T-helper 17 cell (primary cell): ENCODE results near the gene TIRAP. TPM values are rescaled to one million over a fixed set of nuclear protein-coding genes. Genes with fewer than 3 reads are reported as not detected.
A peak's percentile ranks its signal among the peaks of the same experiment; 100 is the strongest.

ENCODE experiments used
- ATAC-seq: fragments of 150-1000 bp; cut with Tn5 transposase; 2 replicates; pipeline ENCODE4 v1.10.0; 2021; ENCODE audit warnings: mild to moderate bottlenecking, moderate library complexity
- DNase-seq, 3 donors: peaks; one replicate each; pipeline versions ENCODE4 v3.0.0 to v3.0.0-alpha.2; 2020 to 2021
- H3K9me3 ChIP-seq: one replicate; pipeline ENCODE4 v1.7.0; 2013; ENCODE audit warnings: low read length, mild to moderate bottlenecking; ENCODE audit not compliant: control insufficient read depth, poor library complexity, severe bottlenecking
- H3K27ac Mint-ChIP-seq: one replicate; pipeline ENCODE4 v1.8.0; 2022; ENCODE audit warnings: mild to moderate bottlenecking, moderate library complexity, mixed read lengths
- H3K27me3 Mint-ChIP-seq: one replicate; pipeline ENCODE4 v1.8.0; 2022; ENCODE audit warnings: mixed read lengths
- H3K36me3 Mint-ChIP-seq: one replicate; pipeline ENCODE4 v1.8.0; 2022; ENCODE audit warnings: low read depth, mixed read lengths
- H3K4me1 Mint-ChIP-seq: one replicate; pipeline ENCODE4 v1.8.0; 2022; ENCODE audit warnings: mild to moderate bottlenecking, mixed read lengths
- H3K4me3 Mint-ChIP-seq: one replicate; pipeline ENCODE4 v1.8.0; 2022; ENCODE audit warnings: mild to moderate bottlenecking, moderate library complexity, mixed read lengths
- total RNA-seq, 4 donors: library from RNA in 2 of 4; stranded (reverse) in 2 of 4; gene quantifications; one replicate each; pipeline ENCODE4 v1.2.3 and lab custom pipeline; 2022 to 2026

The TIRAP gene
- total RNA-seq, 2 donors from 2014 or later = 13.1 to 14.1 TPM

GRCh38 chr11:126268708-126269579, 13.9 kb upstream of the TIRAP start, which contains the start of the genes FOXRED1 and SRPRA:
Gene FOXRED1 (plus strand): TSS chr11:126269154. CDS start chr11:126269207, 53 bp downstream.
Gene SRPRA (minus strand): TSS chr11:126268895. CDS start chr11:126268804, 91 bp downstream.
- Mint-ChIP-seq H3K4me1 (peaks cover 34% of the 10 kb centered on the region), H3K36me3 (peaks cover 3% of the 10 kb centered on the region), H3K4me3 (peak within 1 kb of the TSS; percentile 96), H3K27me3 (no peaks in the 10 kb centered on the region), H3K27ac (peak within 1 kb of the TSS; percentile 100)
- H3K9me3 ChIP-seq = no peaks in the 10 kb centered on the region
- ATAC-seq (peak; percentile 98), DNase-seq (peak; percentile 99 to 100 (median 99))

GRCh38 chr11:126277322-126277721, 5.6 kb upstream of the TIRAP start:
- Mint-ChIP-seq H3K27ac (no peak overlapping the region), H3K4me1 (peaks cover 27% of the 10 kb centered on the region), H3K4me3 (no peak overlapping the region), H3K36me3 (peaks cover 4% of the 10 kb centered on the region), H3K27me3 (no peaks in the 10 kb centered on the region)
- ATAC-seq = no peak
- no peaks in the 10 kb centered on the region for H3K9me3 ChIP-seq
- DNase-seq = no peak

GRCh38 chr11:126277780-126278179, 5.1 kb upstream of the TIRAP start:
- ATAC-seq (no peak), DNase-seq (no peak)
- no peaks in the 10 kb centered on the region for H3K9me3 ChIP-seq
- peaks cover 30% of the 10 kb centered on the region for H3K4me1 Mint-ChIP-seq
- H3K4me3 Mint-ChIP-seq = no peak overlapping the region
- peaks cover 4% of the 10 kb centered on the region for H3K36me3 Mint-ChIP-seq
- no peak overlapping the region for H3K27ac Mint-ChIP-seq
- H3K27me3 Mint-ChIP-seq = no peaks in the 10 kb centered on the region

DNA sequence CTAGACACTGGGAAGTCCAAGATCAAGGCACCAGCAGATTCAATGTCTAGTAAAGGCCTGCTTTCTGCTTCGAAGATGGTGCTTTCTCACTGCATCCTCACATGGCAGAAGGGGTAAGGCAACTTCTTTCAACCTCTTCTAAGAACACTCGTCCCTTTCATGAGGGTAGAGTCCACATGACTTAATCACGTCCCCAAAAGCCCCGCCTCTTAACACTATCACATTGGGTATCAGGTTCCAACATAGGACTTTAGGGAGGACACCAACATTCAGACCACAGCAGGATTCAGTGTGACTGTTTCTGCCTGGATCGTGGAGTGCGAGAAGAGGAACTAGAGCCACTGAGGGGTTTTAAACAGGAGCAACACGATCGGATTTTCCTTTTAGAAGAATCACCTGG, 3.7 kb upstream of the TIRAP start:
- H3K4me3 Mint-ChIP-seq = no peak overlapping the region
- no peaks in the 10 kb centered on the region for H3K9me3 ChIP-seq
- H3K4me1 Mint-ChIP-seq = peaks cover 34% of the 10 kb centered on the region
- DNase-seq = no peak
- peak overlapping the region; percentile 72 for H3K27ac Mint-ChIP-seq
- ATAC-seq = no peak
- H3K27me3 Mint-ChIP-seq = no peaks in the 10 kb centered on the region
- peaks cover 8% of the 10 kb centered on the region for H3K36me3 Mint-ChIP-seq

GRCh38 chr11:126280595-126280994, 2.3 kb upstream of the TIRAP start:
- Mint-ChIP-seq H3K4me1 (peaks cover 38% of the 10 kb centered on the region), H3K36me3 (peaks cover 5% of the 10 kb centered on the region), H3K4me3 (peak overlapping the region; percentile 58), H3K27ac (peak overlapping the region; percentile 97), H3K27me3 (no peaks in the 10 kb centered on the region)
- no peak for DNase-seq
- ATAC-seq = no peak
- H3K9me3 ChIP-seq = no peaks in the 10 kb centered on the region

- Mint-ChIP-seq H3K27ac (peak overlapping the region; percentile 97), H3K36me3 (peaks cover 4% of the 10 kb centered on the region), H3K4me3 (peak overlapping the region; percentile 77), H3K4me1 (peaks cover 36% of the 10 kb centered on the region), H3K27me3 (no peaks in the 10 kb centered on the region)
- ATAC-seq (no peak), DNase-seq (no peak)
- H3K9me3 ChIP-seq = no peaks in the 10 kb centered on the region
These were observed 1.6 kb upstream of the TIRAP start for GRCh38 chr11:126281245-126281644.

GRCh38 chr11:126281666-126282175, 1.2 kb upstream of the TIRAP start:
- Mint-ChIP-seq H3K36me3 (peaks cover 4% of the 10 kb centered on the region), H3K27me3 (no peaks in the 10 kb centered on the region), H3K4me3 (peak overlapping the region; percentile 77), H3K27ac (peak overlapping the region; percentile 97), H3K4me1 (peaks cover 37% of the 10 kb centered on the region)
- DNase-seq (no peak), ATAC-seq (no peak)
- H3K9me3 ChIP-seq = no peaks in the 10 kb centered on the region

DNA sequence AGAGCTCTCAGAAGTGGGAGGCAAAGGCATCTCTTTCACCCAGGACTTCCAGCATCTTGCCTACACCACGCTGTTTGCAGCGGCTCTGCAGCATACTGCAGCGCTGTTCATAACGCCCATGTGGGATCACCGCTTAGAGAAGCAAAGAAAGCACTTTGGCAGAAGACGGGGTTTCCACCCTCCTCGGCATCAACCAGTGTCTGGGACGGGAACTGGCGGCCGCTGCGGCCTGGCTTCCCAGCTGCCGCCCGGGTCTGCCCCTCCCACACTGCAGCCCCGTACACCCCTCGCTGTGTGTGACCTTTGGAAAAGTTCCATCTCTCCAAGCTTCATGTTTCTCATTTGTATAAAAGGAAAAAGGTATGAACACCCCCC, 545 bp upstream of the TIRAP start:
- H3K27ac Mint-ChIP-seq = peak overlapping the region; percentile 97
- no peaks in the 10 kb centered on the region for H3K27me3 Mint-ChIP-seq
- no peaks in the 10 kb centered on the region for H3K9me3 ChIP-seq
- peaks cover 39% of the 10 kb centered on the region for H3K4me1 Mint-ChIP-seq
- DNase-seq = peak in 1 of 3 donors; percentile 24
- peak overlapping the region; percentile 99 for H3K4me3 Mint-ChIP-seq
- H3K36me3 Mint-ChIP-seq = peaks cover 4% of the 10 kb centered on the region
- ATAC-seq = peak; percentile 56

DNA sequence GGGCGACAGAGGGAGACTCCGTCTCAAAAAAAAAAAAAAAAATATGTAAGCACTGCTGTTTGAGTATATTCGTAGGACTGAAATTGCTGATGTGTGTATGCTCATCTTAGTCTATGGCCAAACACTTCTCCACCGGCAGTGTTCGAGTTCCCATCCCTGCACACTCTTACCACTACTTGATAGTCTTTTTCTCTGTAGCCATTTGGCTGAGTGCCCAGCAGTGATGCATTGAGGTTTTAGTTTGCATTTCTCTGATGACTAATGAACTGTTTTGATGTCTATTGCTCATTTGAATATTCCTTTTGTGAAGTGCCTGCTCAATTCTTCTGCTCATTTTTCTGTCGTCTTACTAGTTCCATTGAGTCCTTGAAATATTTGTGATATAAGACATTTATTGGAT, 1.9 kb downstream of the TIRAP start:
- no peaks in the 10 kb centered on the region for H3K9me3 ChIP-seq
- Mint-ChIP-seq H3K36me3 (peaks cover 4% of the 10 kb centered on the region), H3K4me1 (peaks cover 36% of the 10 kb centered on the region), H3K27me3 (no peaks in the 10 kb centered on the region), H3K27ac (peak overlapping the region; percentile 61), H3K4me3 (peak overlapping the region; percentile 99)
- DNase-seq = peak; percentile 35 to 70 (median 56)
- ATAC-seq = peak; percentile 56

DNA sequence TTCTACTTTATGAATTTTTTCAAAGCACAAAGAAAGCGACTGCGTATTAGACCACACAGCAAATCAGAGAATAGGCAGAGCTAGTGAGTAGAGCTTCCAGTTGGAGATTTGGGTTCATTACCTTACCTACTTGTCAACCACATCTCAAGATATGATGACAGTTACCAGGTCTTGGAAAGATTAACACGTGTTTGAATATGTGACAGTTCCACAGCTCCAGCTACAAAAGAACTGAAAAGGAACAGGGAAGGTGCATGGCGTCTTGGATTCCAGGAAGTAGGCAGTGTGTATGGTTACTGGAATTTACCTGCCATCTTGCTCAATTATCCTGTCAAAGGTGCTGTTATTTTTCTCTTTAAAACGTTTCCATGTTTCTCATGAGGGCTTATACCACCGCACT, 5.3 kb downstream of the TIRAP start:
- ATAC-seq (no peak), DNase-seq (no peak)
- Mint-ChIP-seq H3K27ac (no peak overlapping the region), H3K4me1 (peaks cover 18% of the 10 kb centered on the region), H3K36me3 (peaks cover 3% of the 10 kb centered on the region), H3K27me3 (no peaks in the 10 kb centered on the region), H3K4me3 (no peak overlapping the region)
- H3K9me3 ChIP-seq = no peaks in the 10 kb centered on the region

GRCh38 chr11:126290887-126291286, 8.0 kb downstream of the TIRAP start:
- DNase-seq = no peak
- ATAC-seq = no peak
- Mint-ChIP-seq H3K27ac (no peak overlapping the region), H3K4me1 (peaks cover 13% of the 10 kb centered on the region), H3K36me3 (peaks cover 2% of the 10 kb centered on the region), H3K4me3 (no peak overlapping the region), H3K27me3 (no peaks in the 10 kb centered on the region)
- H3K9me3 ChIP-seq = no peaks in the 10 kb centered on the region

GRCh38 chr11:126293726-126294125, 10.8 kb downstream of the TIRAP start:
- H3K9me3 ChIP-seq = no peaks in the 10 kb centered on the region
- H3K27me3 Mint-ChIP-seq = no peaks in the 10 kb centered on the region
- H3K36me3 Mint-ChIP-seq = peaks cover 2% of the 10 kb centered on the region
- H3K4me1 Mint-ChIP-seq = peaks cover 14% of the 10 kb centered on the region
- H3K4me3 Mint-ChIP-seq = no peak overlapping the region
- DNase-seq (no peak), ATAC-seq (no peak)
- peak overlapping the region; percentile 27 for H3K27ac Mint-ChIP-seq

GRCh38 chr11:126297004-126297403, 14.1 kb downstream of the TIRAP start:
- peaks cover 12% of the 10 kb centered on the region for H3K4me1 Mint-ChIP-seq
- H3K36me3 Mint-ChIP-seq = peaks cover 2% of the 10 kb centered on the region
- H3K4me3 Mint-ChIP-seq = no peak overlapping the region
- H3K27ac Mint-ChIP-seq = peak overlapping the region; percentile 9
- H3K9me3 ChIP-seq = no peaks in the 10 kb centered on the region
- no peak for DNase-seq
- H3K27me3 Mint-ChIP-seq = no peaks in the 10 kb centered on the region
- ATAC-seq = no peak
